AG09309 (cell line): Measurements from ENCODE around the gene TMC3.

Experiments used
- DNase-seq: peaks from one replicate; pipeline ENCODE4 v3.0.0-alpha.2; 2010; ENCODE audit warnings: low read depth
- H3K4me3 ChIP-seq: 2 replicates; pipeline ENCODE4 v1.5.1; 2011; ENCODE audit warnings: mild to moderate bottlenecking, low read depth, low read length, moderate library complexity; ENCODE audit not compliant: control insufficient read depth
- TF ChIP-seq, protein P1 (sequence below): IDR thresholded peaks from 2 replicates; pipeline ENCODE4 v1.5.1; 2011; ENCODE audit warnings: mild to moderate bottlenecking, low read depth, low read length, inconsistent platforms; ENCODE audit not compliant: insufficient read depth, control insufficient read depth; ENCODE audit errors: missing control alignments

The TMC3 gene

GRCh38 chr15:81411969-81412633 is 38.1 kb upstream of the TMC3 start:
- DNase-seq: no peak
- H3K4me3 ChIP-seq: no peak overlapping the region
- TF ChIP-seq, protein P1, sequence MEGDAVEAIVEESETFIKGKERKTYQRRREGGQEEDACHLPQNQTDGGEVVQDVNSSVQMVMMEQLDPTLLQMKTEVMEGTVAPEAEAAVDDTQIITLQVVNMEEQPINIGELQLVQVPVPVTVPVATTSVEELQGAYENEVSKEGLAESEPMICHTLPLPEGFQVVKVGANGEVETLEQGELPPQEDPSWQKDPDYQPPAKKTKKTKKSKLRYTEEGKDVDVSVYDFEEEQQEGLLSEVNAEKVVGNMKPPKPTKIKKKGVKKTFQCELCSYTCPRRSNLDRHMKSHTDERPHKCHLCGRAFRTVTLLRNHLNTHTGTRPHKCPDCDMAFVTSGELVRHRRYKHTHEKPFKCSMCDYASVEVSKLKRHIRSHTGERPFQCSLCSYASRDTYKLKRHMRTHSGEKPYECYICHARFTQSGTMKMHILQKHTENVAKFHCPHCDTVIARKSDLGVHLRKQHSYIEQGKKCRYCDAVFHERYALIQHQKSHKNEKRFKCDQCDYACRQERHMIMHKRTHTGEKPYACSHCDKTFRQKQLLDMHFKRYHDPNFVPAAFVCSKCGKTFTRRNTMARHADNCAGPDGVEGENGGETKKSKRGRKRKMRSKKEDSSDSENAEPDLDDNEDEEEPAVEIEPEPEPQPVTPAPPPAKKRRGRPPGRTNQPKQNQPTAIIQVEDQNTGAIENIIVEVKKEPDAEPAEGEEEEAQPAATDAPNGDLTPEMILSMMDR: no peak

GRCh38 chr15:81411051-81411450 is 37.0 kb upstream of the TMC3 start:
- no peak for DNase-seq
- TF ChIP-seq, protein P1: no peak
- no peak overlapping the region for H3K4me3 ChIP-seq

DNA sequence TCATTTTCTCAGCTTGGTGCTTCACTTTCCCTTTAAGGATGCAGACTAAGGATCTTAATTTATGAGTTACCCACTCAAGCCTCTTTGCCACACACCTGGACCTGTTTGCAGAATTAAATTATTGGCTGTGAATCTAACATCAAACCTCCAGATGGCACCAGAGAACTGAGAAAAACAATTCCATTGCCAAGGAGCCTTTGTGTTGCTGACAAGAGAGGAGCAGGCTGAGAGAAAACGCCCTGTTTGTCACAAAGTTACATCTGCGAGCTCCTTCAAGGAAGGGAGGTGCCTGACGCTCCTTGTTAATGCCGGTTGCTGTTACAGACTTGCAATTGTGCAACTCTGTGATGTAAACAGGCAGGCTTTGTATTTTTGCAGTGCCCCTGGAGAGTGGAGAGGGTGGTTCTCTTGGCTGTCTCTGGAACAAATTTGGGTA is 36.3 kb upstream of the TMC3 start:
- no peak overlapping the region for H3K4me3 ChIP-seq
- TF ChIP-seq, protein P1: peak; percentile 51

GRCh38 chr15:81407718-81408117 is 33.7 kb upstream of the TMC3 start:
- TF ChIP-seq, protein P1: no peak
- no peak overlapping the region for H3K4me3 ChIP-seq
- no peak for DNase-seq

More for the DNA sequence above, 36.3 kb upstream of the TMC3 start:
- DNase-seq: peak; percentile 46

DNA sequence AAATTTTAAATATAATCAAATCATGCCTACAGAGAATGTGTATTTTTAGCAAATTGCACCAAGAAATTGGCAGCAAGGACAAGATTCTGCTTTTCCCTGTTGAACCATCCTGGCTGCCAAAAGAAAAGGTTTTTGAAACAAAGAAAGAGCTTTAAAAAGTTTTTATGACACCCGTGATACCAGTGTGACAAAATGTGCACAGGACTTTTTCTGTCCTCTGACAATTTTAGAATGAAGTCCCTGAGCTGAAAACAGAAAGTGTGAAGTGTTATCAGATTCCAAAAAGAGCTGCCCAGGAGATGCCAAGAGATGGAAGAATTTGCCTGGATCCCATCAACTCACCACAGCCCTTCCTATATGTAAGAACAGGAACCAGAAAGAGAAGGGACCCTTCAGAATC is 33.2 kb upstream of the TMC3 start:
- TF ChIP-seq, protein P1: no peak
- H3K4me3 ChIP-seq: no peak overlapping the region
- no peak for DNase-seq

DNA sequence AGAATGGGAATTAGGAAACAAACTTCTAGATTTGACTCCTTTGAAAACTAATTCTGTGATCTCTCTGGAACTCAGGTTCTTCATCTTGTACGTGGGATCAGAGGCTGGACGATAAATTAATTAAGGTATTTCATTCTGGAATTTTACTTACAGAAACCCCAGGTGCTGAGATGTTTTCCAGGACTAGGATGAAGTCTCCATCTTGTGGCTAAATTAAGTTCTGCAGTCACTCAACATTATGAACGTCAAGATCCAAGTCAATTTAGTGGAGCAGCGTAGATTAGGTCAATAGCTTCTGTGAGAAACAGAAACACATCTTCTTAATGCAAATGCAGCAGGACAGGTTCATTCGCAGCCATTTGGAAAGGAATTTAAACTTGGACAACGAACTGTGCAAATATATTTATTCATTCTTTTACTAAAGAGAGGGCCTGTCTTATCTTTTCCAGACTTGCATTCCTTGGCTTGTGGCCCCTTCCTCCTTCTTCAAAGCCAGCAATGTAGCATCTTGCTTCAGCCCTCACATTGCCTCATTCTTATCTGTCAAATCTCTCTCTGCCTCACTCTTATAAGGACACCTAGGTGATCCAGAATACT is 26.7 kb upstream of the TMC3 start:
- peak; percentile 7 for DNase-seq
- TF ChIP-seq, protein P1: peak; percentile 75
- H3K4me3 ChIP-seq: no peak overlapping the region
